ENCODE measurements around the gene KATNB1.
A peak's percentile ranks its signal among the peaks of the same experiment; 100 is the strongest.
"Not testable (repeated sequence)": the region's sequence is repeated elsewhere in the genome, so short reads cannot be mapped to it uniquely, and the experiment has no call there.

Gene KATNB1

GRCh38 chr16:57726433-57726947 is 9.1 kb upstream of the KATNB1 start:
- no peak for DNase-seq

GRCh38 chr16:57727610-57728009 is 8.0 kb upstream of the KATNB1 start:
- DNase-seq, result no peak

- no peak for DNase-seq
Measured at GRCh38 chr16:57728336-57729181, 7.0 kb upstream of the KATNB1 start.

- no peak for DNase-seq
Measured at GRCh38 chr16:57729182-57729484, 6.4 kb upstream of the KATNB1 start.

- not testable (repeated sequence) for DNase-seq
Measured at GRCh38 chr16:57729852-57730251, 5.7 kb upstream of the KATNB1 start.

GRCh38 chr16:57730771-57731730 is 4.5 kb upstream of the KATNB1 start:
- DNase-seq, result no peak

GRCh38 chr16:57732037-57732436 is 3.5 kb upstream of the KATNB1 start:
- DNase-seq, result no peak

GRCh38 chr16:57732714-57733113 is 2.9 kb upstream of the KATNB1 start:
- DNase-seq, result no peak

GRCh38 chr16:57734308-57734924 is 1.2 kb upstream of the KATNB1 start:
- DNase-seq, result no peak

GRCh38 chr16:57734925-57735754 is 430 bp upstream of the KATNB1 start:
- DNase-seq, result peak; percentile 99 to 100 (median 99)

- peak in 2 of 3 experiments; percentile 60 to 77 for DNase-seq
Measured at GRCh38 chr16:57736419-57737351, 1.1 kb downstream of the KATNB1 start.

GRCh38 chr16:57738844-57739243 is 3.3 kb downstream of the KATNB1 start:
- no peak for DNase-seq

GRCh38 chr16:57739756-57740422 is 4.3 kb downstream of the KATNB1 start:
- no peak for DNase-seq

GRCh38 chr16:57740423-57741071 is 5.0 kb downstream of the KATNB1 start:
- no peak for DNase-seq

- no peak for DNase-seq
Measured at GRCh38 chr16:57741660-57742191, 6.2 kb downstream of the KATNB1 start.

GRCh38 chr16:57742543-57742942 is 7.0 kb downstream of the KATNB1 start:
- DNase-seq, result peak in 2 of 3 experiments; percentile 48 to 79

GRCh38 chr16:57743458-57743857 is 7.9 kb downstream of the KATNB1 start:
- DNase-seq, result no peak

- no peak for DNase-seq
Measured at GRCh38 chr16:57743886-57744641, 8.5 kb downstream of the KATNB1 start.

GRCh38 chr16:57744642-57744903 is 9.0 kb downstream of the KATNB1 start:
- DNase-seq, result no peak

All from NCI-H1417 (cell line).